EH (cell line): ENCODE measurements around the gene LRRC3C.
"Not testable (repeated sequence)": the region's sequence is repeated elsewhere in the genome, so short reads cannot be mapped to it uniquely, and the experiment has no call there.

ENCODE experiments used
- DNase-seq: peaks from one replicate; pipeline ENCODE4 v3.0.0-alpha.2; 2015; ENCODE audit warnings: low read depth

LRRC3C gene

DNA sequence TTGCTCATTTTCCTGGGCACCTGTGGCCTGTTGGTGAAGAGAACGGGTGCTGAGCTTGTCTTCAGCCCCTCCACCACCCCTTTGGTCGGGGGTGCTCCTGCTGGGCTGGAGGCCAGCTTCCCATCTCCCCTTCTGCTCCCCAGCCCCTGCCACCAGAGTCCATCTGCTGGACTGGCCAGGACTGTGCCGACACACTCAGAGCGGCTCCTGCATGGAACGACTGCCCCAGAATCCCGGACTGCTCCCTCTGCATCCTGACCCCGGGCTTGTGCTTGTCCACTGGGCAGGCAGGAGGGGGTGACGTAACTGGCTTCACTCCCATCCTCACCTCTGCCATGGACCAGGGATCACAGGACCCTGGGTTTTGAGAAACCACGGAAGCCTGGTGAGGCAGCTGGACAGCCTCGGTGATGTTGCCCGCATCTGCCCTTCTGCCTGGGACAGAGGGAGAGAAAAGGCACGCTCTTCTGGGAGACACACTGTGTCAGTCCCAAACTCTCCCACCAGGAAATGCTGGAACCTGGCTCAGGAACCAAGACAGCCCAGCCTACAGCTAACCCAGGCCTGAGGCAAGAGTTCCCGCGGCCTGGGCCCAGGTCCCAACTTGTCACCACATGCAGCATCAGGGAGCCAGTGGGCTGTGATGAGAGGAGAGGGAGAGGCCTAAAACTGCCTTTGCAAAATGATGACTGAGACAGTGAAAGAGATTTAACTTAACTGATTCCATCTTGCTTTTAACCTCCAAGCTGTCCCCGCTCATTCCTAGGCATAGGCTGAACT is 19.2 kb downstream of the LRRC3C start:
- no peak for DNase-seq

DNA sequence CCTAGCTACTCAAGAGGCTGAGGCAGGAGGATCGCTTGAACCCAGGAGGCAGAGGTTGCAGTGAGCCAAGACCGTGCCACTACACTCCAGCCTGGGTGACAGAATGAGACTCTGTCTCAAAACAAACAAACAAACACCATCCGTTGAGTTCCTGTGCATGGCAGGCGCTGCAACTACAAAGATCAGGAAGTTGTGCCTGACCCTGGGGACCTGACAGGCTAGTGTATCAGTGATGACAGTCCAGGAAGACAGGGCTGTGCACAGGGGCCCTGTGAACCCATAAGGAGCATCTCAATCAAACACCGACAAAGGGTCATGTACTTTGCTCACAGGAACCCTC is 20.9 kb downstream of the LRRC3C start:
- not testable (repeated sequence) for DNase-seq

DNA sequence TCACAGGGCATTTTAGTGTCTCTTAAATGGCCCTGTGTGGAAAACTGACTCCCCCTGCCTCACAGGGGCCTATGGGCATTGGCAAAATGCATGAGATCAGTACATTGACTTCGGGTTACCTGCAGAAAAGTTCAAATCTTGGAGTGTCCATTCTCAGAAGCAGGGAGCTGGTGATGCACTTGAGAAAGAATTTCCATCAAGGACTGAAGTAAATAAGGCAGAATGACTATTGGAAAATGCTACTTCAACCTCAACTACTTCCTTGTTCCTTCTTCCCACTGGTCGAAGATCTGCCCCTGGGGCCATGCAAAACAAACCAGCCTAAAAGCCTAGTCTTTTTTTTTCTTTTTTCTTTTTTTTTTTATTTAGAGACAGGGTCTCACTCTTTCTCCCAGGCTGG is 21.5 kb downstream of the LRRC3C start:
- DNase-seq, result no peak

DNA sequence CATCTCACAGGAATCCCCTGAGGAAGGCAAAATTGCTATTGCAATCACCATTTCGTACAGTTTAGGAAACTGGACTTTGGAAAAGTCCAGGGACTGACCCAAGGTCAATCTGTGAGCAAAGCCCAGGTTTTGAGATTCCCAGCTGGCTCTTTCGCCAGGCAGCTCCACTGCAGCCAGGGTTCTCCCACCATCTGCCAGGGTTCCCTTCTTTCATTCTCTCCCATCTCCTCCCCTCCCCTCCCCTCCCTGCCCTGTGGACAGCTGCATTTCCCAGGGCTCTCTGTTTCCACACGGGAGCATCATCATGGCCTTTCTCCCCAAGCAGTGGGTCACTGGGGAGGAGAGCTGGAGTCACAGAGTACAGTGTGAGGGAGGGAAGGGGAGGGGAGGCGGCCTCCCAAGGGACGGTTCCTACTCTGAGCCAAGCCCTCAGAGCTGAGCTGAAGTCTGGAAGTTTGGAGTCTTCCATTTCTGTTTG is 23.4 kb downstream of the LRRC3C start:
- no peak for DNase-seq

DNA sequence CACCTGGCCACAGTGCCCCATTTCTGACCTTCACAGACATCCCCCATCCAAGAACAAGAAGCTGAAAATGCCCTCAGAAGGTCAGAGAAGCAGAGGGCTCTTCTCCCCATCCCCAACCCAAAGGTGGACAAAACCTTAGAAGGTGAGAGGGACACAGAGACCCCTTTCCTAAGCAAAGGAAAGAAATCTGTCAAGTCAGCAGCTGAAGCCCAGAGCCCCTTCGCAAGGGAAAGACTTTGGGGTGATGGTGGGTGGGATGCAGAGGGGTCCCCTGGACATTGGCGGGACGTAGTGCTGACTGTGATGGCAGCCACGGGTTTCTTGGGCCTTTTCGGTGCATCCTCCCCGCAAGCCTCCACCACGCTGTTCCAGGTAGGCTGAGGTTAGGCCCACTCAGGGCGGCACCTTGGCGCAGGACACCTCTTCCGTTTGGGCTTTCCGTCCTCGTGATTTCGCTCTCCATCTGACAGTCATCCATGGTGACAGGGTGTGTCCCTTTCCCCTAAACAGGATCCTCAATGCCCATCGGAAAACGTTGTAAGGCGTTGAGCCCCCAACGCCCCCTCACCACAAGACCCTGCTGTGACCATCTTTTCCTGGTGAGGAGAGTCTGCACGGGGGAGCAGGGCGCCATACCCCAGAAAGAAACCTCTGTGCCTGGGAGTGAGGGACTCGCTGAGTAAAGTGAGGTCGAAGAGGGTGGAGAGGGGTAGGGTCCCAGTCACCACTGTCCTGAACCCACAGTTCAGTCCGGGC is 24.6 kb downstream of the LRRC3C start:
- no peak for DNase-seq

DNA sequence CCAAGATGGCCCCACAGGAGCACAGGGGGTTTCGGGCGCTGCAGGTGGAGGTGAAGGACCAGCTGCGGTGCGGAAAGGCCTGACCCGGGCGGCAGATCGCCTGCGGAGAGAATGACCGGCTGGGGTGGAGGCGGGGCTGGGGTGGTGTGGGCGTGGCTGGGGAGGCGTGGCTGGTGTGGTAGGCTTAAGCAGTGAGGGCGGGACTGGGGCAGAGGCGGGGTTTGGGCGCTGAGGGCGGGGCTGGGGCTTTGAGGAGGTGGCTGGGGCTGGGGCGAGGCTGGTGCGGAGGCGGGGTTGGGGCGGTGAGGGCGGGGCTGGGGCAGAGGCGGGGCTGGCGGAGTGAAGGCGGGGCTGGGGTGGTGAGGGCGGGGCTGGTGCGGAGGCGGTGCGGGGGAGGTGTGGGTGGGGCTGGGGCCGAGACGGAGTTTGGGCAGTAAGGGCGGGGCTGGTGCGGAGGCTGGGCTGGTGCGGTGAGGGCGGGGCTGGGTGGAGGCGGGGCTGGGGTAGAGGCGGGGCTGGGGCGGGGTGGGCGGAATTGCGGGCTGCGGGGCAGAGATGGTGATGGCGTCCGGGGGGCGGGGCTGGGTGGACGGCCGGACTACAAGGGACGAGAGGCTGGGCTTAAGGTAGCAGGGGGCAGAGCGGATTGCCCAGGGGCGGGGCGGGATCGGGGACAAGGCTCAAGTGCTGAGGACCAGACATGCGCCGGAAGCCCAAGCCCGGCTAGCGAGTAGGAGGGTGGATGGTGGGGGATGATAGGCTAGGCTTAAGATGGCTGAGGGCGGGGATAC is 25.3 kb downstream of the LRRC3C start:
- DNase-seq, result peak; percentile 97

DNA sequence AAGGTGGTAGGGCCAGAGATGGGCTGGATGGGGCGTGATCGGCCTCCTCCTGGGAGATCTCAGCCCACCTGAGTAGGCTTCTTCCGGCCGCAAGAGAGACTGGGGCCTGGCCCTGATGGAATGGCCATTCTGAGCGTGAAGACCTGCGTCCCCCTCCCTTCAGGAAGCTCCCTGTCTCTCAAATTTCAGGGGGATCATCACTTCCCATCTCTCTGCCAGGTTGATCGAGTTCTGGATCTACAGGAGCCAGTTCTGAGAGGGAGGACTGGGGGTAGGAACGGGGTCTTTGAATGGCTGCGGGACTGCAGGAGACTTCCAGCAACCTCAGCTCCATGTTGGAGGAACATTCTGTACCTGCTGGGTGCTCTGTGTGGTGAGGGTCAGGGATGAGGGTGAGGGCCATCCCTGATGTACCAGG is 25.9 kb downstream of the LRRC3C start:
- DNase-seq, result no peak

DNA sequence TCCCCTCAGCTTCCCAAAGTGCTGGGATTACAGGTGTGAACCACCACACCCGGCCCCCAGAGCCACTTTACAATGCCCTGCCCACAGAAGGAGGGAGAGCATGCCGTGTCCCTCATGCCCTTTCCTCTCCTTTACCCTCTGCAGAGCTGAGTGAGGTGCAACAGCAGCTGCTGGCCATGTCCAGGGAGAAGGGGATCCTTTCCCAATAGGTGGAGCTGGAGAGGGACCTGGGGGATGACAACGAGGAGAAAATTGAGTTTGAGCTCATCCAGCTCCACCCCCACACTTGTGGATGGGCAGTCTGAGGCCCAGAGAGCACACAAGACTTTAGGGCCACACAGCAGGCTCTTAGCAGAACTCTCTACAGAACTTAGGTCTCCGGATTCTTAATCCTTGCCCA is 27.3 kb downstream of the LRRC3C start:
- no peak for DNase-seq

DNA sequence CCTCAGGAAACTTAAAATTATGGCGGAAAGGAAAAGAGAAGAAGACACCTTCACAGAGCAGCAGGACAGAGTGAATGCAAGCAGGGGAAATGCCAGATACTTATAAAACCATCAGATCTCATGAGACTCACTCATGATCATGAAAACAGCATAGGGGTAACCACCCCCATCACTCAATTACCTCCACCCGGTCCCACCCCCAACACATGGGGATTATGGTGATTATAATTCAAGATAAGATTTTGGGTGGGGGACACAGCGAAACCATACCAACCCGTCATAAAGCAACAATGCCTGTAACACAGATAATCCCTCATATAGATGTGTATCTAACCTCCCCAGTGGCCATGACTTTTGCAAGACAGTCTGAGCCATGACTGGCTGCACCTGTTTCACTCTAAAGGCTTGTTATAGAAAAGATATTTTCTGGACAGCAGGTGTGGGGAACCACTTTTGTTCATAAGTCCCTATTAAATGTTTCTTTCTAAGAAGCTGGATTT is 28.2 kb downstream of the LRRC3C start:
- no peak for DNase-seq

DNA sequence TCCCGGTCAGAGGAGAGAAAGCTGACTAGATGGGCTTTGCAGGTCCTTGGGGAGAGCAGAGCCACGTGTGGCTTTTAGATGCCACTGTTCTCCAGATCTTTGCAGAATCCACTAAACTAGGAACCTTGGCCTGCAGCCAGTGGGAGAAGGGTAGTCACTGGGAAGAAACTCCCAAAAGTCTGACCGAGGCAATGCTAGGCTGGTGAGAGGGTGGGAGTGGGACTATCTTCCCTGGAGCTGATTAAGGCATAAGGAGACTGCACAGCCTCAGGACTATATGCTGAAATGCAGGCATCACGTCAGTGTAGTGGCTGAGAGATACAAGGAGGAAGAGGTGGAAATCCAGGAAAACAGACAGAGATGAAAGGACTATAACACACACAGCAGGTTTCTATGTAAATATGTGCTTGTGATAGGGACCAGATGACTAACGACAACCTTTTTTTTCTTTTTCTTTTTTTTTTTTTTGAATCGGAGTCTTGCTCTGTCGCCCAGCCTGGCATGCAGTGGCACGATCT is 33.1 kb downstream of the LRRC3C start:
- DNase-seq, result no peak

DNA sequence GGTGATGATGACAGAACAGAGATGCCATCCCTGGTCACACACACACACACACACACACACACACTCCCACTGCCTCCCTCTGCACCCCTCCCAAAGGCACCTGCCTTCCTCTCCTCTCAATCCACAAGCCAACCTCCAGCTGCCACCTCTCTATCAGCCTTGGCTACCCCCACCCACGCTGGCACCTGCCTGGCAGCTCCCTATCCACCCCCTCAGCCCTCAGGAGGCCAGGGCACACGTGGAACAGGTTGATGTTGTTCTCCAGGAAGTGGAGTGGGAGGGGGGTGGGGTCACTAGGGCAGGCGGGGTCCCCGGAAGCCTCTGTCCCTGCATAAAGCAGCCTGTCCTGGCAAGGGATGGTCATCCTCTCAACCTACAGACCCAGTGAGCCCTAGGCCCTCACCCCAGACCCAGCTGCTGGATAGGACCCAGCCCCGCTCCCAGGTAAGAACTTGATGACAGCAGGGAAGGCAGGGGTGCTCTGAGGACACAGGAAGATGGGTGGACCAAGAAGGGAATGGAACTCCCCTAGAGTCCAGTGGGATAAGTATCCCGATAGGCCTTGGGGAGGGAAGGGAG is 35.2 kb downstream of the LRRC3C start, which contains the start of gene GSDMA:
GSDMA (plus strand) TSS at position 363 of the 579 bp plus-strand sequence. CDS start 2,684 bp downstream, outside the sequence.
- no peak for DNase-seq

DNA sequence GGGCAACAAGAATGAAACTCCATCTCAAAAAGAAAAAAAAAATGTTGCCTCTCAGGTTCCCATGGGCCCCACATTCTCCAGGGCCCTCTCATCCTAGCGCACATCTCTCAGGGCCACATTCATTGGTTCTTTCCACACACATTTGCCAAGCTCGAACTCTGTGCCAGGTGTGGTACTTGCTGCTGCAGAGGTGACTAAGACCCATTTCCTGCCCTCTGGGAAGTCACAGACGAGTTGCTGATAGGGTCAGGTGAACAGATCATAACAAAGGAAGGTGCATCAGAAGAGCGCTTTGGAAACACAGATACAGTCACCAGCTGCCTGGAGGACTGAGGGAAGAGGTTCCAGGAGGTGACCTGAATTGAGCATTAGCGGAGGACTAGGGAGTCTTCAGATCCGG is 36.3 kb downstream of the LRRC3C start:
- DNase-seq, result no peak

DNA sequence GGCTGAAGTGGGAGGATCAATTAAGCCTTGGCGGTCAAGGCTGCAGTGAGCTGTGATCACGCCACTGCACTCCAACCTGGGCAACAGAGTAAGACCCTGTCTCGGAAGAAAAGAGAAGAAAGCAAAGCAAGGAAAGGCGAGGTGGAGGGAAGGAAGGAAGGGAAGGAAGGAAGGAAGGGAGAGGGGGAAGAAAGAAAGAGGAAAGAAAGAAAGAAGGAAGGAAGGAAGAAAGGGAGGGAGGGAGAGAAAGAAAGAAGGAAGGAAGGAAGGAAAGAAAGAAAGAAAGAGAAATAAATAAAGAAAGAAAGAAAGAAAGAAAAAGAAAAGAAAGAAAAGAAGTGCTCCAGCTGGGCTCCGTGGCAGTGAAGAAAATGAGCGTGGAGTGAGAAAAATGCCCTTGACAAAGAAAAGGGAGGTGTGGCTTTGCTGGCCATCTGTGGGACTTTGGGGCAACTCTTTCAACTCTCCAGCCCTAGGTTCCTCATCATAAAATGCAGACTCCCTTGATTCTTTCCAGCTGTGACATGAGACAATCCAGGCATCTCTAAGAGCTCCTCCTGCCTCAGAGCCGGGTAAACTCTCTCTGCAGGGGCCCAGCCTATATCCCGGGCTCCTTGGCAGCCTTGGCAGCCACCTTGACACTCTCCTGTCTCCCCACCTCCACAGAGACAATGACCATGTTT is 37.6 kb downstream of the LRRC3C start:
- no peak for DNase-seq

DNA sequence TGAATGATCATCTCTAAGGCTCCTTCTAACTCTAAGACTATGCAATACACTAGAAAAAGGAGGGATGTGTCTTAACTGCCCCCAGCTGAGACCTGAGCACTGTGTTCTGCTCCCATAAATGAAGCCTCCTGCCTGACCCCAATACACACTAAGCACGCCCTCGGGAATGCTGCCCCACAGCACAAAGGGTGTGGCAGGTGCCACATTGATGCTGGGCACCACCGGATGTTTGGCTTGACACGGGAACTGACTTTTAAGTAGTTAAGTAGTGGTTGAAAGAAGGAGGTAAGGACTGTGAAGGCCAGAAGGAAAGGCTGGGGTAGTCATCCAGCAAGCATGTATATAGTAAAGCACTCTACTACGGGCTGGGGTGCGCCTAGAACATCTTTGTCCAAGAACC is 39.2 kb downstream of the LRRC3C start:
- no peak for DNase-seq

DNA sequence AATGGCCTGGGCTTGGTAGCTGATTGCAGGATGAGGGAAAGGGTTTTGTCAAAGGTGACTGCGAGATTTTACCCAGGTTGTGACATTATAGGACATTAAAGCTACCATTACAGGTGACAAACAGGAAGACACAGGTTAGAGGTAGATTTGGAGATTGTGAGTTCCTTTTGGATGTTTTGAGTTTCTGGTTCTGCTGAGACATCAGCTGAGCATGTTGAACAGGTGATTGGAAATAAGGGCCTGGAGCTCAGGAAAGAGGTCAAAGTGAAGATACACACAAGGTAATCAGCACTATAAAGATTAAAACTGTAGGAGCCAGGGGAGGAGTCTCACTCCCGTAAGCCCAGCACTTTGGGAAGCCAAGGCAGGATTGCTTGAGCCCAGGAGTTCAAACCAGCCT is 41.2 kb downstream of the LRRC3C start:
- no peak for DNase-seq

DNA sequence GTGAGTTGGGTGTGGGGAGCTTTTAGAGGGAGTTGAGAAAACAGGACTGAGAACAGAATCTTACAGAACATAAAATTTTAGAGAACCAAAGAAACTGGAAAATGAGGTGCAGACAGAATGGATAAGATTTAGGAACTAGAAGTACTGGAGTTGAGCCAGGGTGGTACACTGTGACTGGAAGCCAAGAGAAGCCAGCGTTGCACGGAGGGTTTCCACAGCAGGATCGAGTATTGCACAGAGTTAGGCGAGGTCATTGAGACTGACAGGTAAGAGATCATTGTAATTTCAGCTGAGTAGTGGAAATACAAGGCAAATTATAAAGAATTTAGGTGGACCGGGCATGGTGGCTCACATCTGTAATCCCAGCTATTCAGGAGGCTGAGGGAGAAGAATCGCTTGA is 41.8 kb downstream of the LRRC3C start:
- DNase-seq, result no peak

DNA sequence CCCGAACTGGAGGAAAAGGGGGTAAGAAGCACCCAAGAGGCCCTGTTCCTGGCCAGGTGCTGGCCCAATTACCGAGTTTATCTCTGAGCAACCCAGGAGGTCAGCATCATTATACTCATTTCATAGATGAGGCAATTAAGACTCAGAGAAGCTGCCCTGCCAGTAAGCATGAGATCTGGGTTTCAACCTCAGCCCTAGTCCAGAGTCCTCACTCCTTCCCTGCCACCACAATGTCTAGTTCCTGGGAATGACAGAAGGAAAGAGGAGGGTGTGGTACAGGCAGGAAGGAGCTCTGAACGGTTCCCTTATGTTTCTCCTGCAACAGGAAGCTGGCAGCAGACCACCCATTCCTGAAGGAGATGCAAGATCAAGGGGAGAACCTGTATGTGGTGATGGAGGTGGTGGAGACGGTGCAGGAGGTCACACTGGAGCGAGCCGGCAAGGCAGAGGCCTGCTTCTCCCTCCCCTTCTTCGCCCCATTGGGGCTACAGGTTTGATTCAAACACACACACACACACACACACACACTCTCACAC is 42.7 kb downstream of the LRRC3C start:
- DNase-seq, result no peak

DNA sequence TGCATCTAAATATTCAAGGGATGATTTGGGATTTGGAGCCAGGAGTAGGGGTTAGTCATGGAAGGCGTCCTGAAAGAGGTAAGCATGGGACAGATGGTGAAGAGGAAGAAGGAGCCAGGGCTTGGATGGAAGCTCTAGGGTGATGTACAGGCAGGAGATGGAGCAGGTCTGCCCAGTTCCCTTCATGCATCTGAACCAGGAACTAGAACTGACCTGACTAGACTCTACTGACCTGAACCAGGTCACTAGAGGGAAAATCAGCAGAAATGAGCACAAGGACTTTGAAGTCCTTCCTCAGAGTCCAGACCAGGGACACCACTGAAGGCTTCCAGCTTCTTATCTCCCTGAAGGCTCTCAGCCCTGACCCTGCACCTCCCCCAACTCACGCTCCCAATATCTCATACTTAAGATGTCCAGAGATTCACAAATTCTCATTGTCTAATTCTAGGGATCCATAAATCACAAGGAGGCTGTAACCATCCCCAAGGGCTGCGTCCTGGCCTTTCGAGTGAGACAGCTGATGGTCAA is 43.6 kb downstream of the LRRC3C start:
- no peak for DNase-seq

DNA sequence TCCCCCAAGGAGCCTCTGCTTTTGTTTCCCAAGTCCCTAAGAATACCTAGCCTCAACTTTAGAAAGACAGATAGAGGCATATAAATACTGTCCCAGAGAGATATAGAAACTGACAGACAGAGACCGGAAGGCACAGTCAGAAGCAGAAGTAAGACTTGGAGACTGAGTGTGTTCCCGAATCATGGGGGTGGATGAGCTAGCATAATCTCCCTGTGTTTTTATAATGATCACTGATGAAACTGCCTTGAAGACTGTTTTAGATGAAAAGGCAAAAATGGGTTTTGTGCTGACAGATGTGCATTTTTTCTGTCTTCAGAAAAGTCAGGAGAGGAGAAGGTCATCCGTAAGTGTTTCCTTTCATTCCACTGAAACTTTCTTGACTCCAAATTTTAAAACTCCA is 44.7 kb downstream of the LRRC3C start:
- no peak for DNase-seq

DNA sequence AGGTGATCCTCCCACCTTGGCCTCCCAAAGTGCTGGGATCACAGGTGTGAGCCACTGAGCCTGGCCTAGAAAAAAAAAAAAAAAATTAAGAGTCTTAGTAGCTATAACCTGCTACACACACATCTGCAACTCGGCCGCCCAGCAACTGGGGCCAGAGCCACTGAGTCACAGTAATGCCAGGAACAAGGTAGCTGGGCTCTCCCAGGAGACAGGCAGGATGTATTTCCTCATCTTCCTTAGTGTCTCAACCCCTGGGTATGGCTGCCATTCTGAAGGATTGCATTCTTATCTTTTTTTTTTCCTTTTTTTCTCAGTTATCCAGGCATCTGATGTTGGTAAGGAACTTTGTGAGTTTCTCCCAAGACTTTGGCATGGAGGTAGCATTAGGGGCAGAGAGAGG is 46.0 kb downstream of the LRRC3C start:
- DNase-seq, result no peak

DNA sequence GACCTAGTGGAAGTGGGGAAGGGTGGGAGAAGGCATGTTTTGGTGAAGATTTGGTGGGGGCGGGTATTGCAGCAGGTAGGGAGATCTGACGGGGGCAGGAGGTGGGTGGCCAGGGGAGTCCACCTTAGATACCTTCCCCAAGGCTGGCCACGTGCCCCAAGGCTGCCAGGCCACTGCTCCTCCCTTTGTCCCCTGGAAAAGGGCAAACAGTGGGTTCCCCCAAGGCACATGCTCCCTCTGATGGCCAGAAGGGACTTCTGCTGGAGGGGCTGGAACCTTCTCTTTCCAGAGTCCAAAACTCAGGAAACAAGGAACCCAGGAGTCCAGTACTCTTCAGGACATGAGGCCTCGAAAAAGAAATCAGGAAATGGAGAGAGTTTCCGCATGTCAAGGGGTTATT is 46.9 kb downstream of the LRRC3C start:
- no peak for DNase-seq
